AG04449 (cell line): ENCODE data around the gene CCR5.

Experiments
- CTCF ChIA-PET: fragments of 350-600 bp; formaldehyde crosslinking; extraction: SDS; loops from one replicate; lab custom pipeline; 2021; ENCODE audit warnings: antibody characterized with exemption; lab: Yijun Ruan, JAX
- POLR2A ChIA-PET: fragments of 400-600, 350-600 bp; formaldehyde crosslinking; extraction: SDS; loops from one replicate; lab custom pipeline; 2020; ENCODE audit warnings: antibody characterized with exemption, inconsistent platforms; lab: Yijun Ruan, JAX
- DNase-seq: peaks from one replicate; pipeline ENCODE4 v3.0.0-alpha.2; 2010; ENCODE audit warnings: low read depth, low spot score
- H3K4me3 ChIP-seq: 2 replicates; pipeline ENCODE4 v1.5.1; 2011; ENCODE audit warnings: low read depth, mild to moderate bottlenecking, control low read depth, low read length
- CTCF ChIP-seq: IDR thresholded peaks from one replicate; pipeline ENCODE4 v1.5.1; 2011; ENCODE audit warnings: mild to moderate bottlenecking, moderate library complexity, low read length, control low read depth, inconsistent platforms; ENCODE audit not compliant: insufficient read depth; ENCODE audit errors: missing control alignments

The CCR5 gene

GRCh38 chr3:46350262-46350565 lies 20.5 kb upstream of the CCR5 start:
- ChIA-PET CTCF (no interaction called here), POLR2A (no interaction called here)
- no peak for DNase-seq
- no peak overlapping the region for H3K4me3 ChIP-seq
- no peak for TF ChIP-seq CTCF

- POLR2A ChIA-PET: no interaction called here
- TF ChIP-seq CTCF: no peak
- no peak for DNase-seq
- no peak overlapping the region for H3K4me3 ChIP-seq
- CTCF ChIA-PET: no interaction called here
These were observed 19.1 kb upstream of the CCR5 start for GRCh38 chr3:46351646-46352045.

GRCh38 chr3:46353090-46353489 lies 17.7 kb upstream of the CCR5 start:
- no peak for TF ChIP-seq CTCF
- POLR2A ChIA-PET: no interaction called here
- CTCF ChIA-PET: no interaction called here
- DNase-seq: no peak
- H3K4me3 ChIP-seq: no peak overlapping the region

GRCh38 chr3:46353647-46354410 lies 16.9 kb upstream of the CCR5 start, which contains the start of gene CCR2:
TSS of gene CCR2 (plus strand) at chr3:46354111. CDS start at chr3:46357528, 3,417 bp downstream.
- POLR2A ChIA-PET: no interaction called here
- no peak for DNase-seq
- no peak for TF ChIP-seq CTCF
- CTCF ChIA-PET: interaction anchor here (0.6 to 1.2 kb wide), 2 partner anchors 24 to 275 kb away, joined by 3 read pairs; no protein-coding TSS in a partner anchor
- H3K4me3 ChIP-seq: no peak within 1 kb of the TSS

GRCh38 chr3:46354478-46354877 lies 16.3 kb upstream of the CCR5 start:
- no peak overlapping the region for H3K4me3 ChIP-seq
- CTCF ChIA-PET: interaction anchor here (1.2 kb wide), 1 partner anchor 23 kb away, joined by 3 read pairs; no protein-coding TSS in a partner anchor
- POLR2A ChIA-PET: interaction anchor here (0.6 kb wide), 1 partner anchor 19 kb away, joined by 3 read pairs; no protein-coding TSS in a partner anchor
- DNase-seq: no peak
- TF ChIP-seq CTCF: no peak

- POLR2A ChIA-PET: interaction anchor here (0.6 kb wide), 1 partner anchor 20 kb away, joined by 3 read pairs; no protein-coding TSS in a partner anchor
- no peak for DNase-seq
- H3K4me3 ChIP-seq: no peak overlapping the region
- CTCF ChIA-PET: interaction anchor here (1.2 kb wide), 1 partner anchor 23 kb away, joined by 3 read pairs; no protein-coding TSS in a partner anchor
- no peak for TF ChIP-seq CTCF
These were observed 15.8 kb upstream of the CCR5 start for GRCh38 chr3:46354984-46355383.
